OCI-LY3 (cell line): ENCODE measurements around the gene TRPM5.

Experiments
- H2AFZ ChIP-seq: fragments of 200-600, 300-600 bp; shearing (Covaris generic); 2 replicates; pipeline ENCODE4 v1.6.0; 2014; ENCODE audit warnings: antibody characterized with exemption, low read depth, low read length
- H3K27ac ChIP-seq: fragments of 200-600, 300-600 bp; sonication (generic); 2 replicates; pipeline ENCODE4 v1.5.1; 2014; ENCODE audit warnings: mild to moderate bottlenecking, low read length, moderate library complexity, mixed read lengths
- H3K27me3 ChIP-seq: fragments of 200-600, 300-600 bp; sonication (generic); 2 replicates; pipeline ENCODE4 v1.6.1; 2014; ENCODE audit warnings: low read depth, low read length, mixed read lengths
- H3K36me3 ChIP-seq: fragments of 200-600, 300-600 bp; sonication (generic); replicated peaks from 2 replicates; pipeline ENCODE3; 2014; ENCODE audit warnings: low read depth, low read length, mixed read lengths
- H3K4me1 ChIP-seq: fragments of 300-600, 200-600 bp; sonication (generic); 2 replicates; pipeline ENCODE4 v1.6.1; 2014; ENCODE audit warnings: low read length, mixed read lengths
- H3K4me2 ChIP-seq: fragments of 200-600, 300-600 bp; sonication (generic); 2 replicates; pipeline ENCODE4 v1.6.1; 2014; ENCODE audit warnings: low read length, mixed read lengths
- H3K4me3 ChIP-seq: fragments of 300-600, 200-600 bp; sonication (generic); 2 replicates; pipeline ENCODE4 v1.5.1; 2014; ENCODE audit warnings: antibody characterized with exemption, mild to moderate bottlenecking, low read length, moderate library complexity
- H3K79me2 ChIP-seq: fragments of 300-600, 200-600 bp; shearing (Covaris generic); 2 replicates; pipeline ENCODE4 v1.6.1; 2014; ENCODE audit warnings: mild to moderate bottlenecking, low read length, mixed read lengths
- H3K9ac ChIP-seq: fragments of 300-600, 200-600 bp; shearing (Covaris generic); 2 replicates; pipeline ENCODE4 v1.6.0; 2014; ENCODE audit warnings: mild to moderate bottlenecking, low read length, moderate library complexity
- H3K9me3 ChIP-seq: fragments of 200-600, 300-600 bp; shearing (Covaris generic); 2 replicates; pipeline ENCODE4 v1.6.1; 2014; ENCODE audit warnings: low read length, mixed read lengths; ENCODE audit not compliant: insufficient read depth
- H4K20me1 ChIP-seq: fragments of 200-600, 300-600 bp; sonication (generic); 2 replicates; pipeline ENCODE4 v1.6.1; 2016; ENCODE audit warnings: low read length, mixed read lengths; ENCODE audit not compliant: insufficient read depth
- EZH2phosphoT487 ChIP-seq: fragments of 200-600 bp; shearing (Covaris generic); IDR thresholded peaks from 2 replicates; pipeline ENCODE4 v1.6.1; 2018; ENCODE audit warnings: antibody characterized with exemption, mixed run types, low read depth
- TF ChIP-seq, protein P1 (sequence below): fragments of 200-600, 300-600 bp; sonication (generic); IDR thresholded peaks from 2 replicates; pipeline ENCODE4 v1.5.1; 2014; ENCODE audit warnings: antibody characterized with exemption, low read length, low read depth

TRPM5 gene

DNA sequence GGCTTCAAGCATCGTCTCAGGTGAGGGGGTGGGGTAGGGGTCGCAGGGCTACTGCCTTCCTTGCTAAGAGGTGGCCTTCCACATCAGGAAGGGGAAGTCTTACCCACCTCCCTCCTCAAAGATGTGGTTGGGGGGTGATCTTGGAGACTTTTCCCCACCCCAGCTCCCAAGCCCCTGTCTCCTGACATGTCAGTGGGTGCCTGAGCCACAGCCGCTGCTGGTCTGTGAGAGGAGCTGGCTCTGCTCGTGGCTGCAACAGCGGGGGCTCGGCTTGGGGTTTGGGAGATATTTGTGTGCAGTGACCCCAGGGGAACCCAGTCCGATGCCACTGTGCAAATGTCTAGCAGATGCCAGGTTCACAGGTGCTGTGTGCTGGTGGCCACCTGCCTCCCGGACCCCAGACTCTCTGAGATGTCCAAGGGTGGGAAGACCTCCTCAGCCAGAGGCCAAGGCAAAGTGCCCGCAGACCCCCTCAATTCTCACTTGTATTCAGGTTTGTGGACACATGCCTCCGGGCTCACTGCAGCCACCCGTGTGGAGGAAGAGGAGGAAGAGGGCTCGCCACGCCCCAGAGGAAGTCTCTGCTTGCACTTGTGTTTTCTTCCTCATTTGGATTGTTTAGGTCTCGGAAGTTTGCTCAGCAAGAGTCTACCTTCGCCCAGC, 2.4 kb upstream of the TRPM5 start:
- Histone ChIP-seq H3K9ac (no peak overlapping the region), H3K36me3 (no peaks in the 10 kb centered on the region), H3K79me2 (no peaks in the 10 kb centered on the region), H3K27me3 (0 out of 2 replicates have a peak, but pooled peaks cover 5% of the 10 kb centered on the region), H3K9me3 (no peaks in the 10 kb centered on the region), H3K4me2 (peak overlapping the region; percentile 24; the same call in 1 of the 2 replicates), H3K4me3 (no peak overlapping the region), H4K20me1 (no peaks in the 10 kb centered on the region), H2AFZ (0 out of 2 replicates have a peak overlapping the region, but pooled peaks have one; percentile 25), H3K4me1 (no peaks in the 10 kb centered on the region), H3K27ac (no peak overlapping the region)
- no peak for TF ChIP-seq EZH2phosphoT487
- TF ChIP-seq, protein P1, sequence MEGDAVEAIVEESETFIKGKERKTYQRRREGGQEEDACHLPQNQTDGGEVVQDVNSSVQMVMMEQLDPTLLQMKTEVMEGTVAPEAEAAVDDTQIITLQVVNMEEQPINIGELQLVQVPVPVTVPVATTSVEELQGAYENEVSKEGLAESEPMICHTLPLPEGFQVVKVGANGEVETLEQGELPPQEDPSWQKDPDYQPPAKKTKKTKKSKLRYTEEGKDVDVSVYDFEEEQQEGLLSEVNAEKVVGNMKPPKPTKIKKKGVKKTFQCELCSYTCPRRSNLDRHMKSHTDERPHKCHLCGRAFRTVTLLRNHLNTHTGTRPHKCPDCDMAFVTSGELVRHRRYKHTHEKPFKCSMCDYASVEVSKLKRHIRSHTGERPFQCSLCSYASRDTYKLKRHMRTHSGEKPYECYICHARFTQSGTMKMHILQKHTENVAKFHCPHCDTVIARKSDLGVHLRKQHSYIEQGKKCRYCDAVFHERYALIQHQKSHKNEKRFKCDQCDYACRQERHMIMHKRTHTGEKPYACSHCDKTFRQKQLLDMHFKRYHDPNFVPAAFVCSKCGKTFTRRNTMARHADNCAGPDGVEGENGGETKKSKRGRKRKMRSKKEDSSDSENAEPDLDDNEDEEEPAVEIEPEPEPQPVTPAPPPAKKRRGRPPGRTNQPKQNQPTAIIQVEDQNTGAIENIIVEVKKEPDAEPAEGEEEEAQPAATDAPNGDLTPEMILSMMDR: no peak

DNA sequence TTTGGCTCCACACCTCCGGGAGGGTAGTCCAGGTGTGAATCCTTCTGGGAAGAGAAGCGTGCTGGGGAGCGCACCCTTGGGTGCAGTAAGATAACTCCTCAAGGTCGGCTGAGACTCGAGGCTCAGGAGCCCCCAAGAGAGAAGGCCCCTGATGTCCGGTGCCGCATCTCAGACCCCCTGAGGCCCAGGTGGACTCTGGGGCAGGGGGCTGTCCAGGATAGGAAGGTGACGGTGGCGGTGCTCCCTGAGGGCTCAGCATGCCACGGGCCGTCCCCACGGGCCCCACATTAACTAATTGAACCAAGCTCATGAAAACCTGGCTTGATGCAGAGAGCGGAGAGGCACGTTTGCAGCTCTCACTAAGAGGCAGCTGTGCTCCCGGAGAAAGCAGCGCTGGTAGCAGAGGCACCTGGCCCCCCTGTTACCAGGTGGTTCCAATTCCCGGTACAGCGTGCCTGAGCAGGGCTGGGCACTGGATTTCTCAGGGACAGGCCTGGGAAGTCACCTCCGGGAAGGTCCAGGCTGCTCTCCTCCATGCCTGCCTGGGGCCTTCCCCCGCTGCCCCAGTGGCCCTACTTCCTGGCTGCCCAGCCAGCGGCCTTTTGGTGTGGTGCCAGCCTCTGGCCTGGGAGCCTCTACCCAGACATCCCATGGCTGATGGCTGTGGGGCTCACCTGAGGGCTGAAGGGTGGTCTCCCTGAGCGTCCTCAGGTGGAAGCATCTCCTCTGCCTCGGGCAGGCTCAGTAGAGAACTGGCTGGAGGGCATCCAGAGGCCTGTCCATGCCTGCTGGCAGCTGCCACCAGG, 1.6 kb upstream of the TRPM5 start:
- Histone ChIP-seq H3K9me3 (no peaks in the 10 kb centered on the region), H3K27ac (no peak overlapping the region), H3K36me3 (no peaks in the 10 kb centered on the region), H3K4me2 (no peak overlapping the region), H3K9ac (no peak overlapping the region), H3K4me3 (no peak overlapping the region), H3K79me2 (no peaks in the 10 kb centered on the region), H2AFZ (no peak overlapping the region), H4K20me1 (no peaks in the 10 kb centered on the region), H3K27me3 (0 out of 2 replicates have a peak, but pooled peaks cover 5% of the 10 kb centered on the region), H3K4me1 (no peaks in the 10 kb centered on the region)
- no peak for TF ChIP-seq EZH2phosphoT487
- TF ChIP-seq, protein P1: no peak

DNA sequence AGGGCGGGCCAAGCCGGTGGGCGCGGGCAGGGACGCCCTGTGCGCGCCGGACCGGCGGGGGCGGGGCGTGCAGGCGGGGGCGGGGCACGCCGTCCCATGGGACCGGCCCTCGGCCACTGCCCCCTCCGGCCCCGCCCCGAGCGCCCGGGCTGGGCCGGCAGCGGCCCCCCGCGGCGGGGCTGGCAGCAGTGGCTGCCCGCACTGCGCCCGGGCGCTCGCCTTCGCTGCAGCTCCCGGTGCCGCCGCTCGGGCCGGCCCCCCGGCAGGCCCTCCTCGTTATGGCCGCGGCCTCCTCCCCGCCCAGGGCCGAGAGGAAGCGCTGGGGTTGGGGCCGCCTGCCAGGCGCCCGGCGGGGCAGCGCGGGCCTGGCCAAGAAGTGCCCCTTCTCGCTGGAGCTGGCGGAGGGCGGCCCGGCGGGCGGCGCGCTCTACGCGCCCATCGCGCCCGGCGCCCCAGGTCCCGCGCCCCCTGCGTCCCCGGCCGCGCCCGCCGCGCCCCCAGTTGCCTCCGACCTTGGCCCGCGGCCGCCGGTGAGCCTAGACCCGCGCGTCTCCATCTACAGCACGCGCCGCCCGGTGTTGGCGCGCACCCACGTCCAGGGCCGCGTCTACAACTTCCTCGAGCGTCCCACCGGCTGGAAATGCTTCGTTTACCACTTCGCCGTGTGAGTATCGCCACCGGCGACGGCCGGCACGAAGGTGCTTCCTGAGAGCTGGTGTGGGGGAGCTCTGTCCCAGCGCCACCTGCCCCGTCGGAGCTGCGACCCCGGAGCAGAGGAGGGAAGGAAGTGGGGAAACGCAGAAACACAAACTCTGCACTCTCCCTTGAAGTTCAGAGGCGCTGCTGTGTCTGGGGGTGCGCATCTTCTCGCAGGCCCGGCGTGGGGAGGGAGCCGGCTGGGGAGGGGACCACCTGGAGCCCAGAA, 769 bp upstream of the TRPM5 start, which contains the start of gene KCNQ1:
Gene KCNQ1 (plus strand): TSS at position 188 of the 925 bp plus-strand sequence. CDS start 91 bp downstream, at position 279.
- Histone ChIP-seq H3K9me3 (no peaks in the 10 kb centered on the region), H3K4me1 (no peaks in the 10 kb centered on the region), H3K4me2 (no peak within 1 kb of the TSS), H3K9ac (no peak within 1 kb of the TSS), H3K27ac (no peak within 1 kb of the TSS), H3K79me2 (no peaks in the 10 kb centered on the region), H4K20me1 (no peaks in the 10 kb centered on the region), H2AFZ (no peak within 1 kb of the TSS), H3K36me3 (no peaks in the 10 kb centered on the region), H3K27me3 (0 out of 2 replicates have a peak, but pooled peaks cover 8% of the 10 kb centered on the region), H3K4me3 (no peak within 1 kb of the TSS)
- TF ChIP-seq EZH2phosphoT487: no peak
- TF ChIP-seq, protein P1: no peak
